ENCODE data around the gene SPATA3.

Gene SPATA3

DNA sequence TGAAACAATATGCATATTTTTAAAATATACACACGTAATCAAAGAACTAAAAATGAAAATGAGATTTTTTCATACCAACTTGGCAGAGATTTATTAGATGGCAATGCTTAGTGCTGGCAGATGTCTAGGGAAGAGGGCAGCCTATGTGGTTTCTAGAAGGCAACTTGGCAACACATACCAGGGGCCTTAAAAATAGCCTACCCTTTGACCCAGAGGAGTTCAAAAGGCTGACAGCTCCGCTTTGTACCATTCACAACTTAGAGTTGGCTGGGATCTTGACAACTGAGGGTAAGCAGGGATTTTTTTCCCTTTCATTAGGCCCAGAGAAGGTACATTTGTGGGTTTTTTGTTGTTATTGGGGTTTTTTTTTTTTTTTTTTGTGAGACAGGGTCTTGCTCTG is 44.5 kb upstream of the SPATA3 start:
- no peak overlapping the region for H3K4me3 ChIP-seq (ENCODE audit: low read depth, low read length)
- TF ChIP-seq CTCF (IDR thresholded peaks at IDR 0.05; ENCODE audit: low read depth, low read length), result no peak

DNA sequence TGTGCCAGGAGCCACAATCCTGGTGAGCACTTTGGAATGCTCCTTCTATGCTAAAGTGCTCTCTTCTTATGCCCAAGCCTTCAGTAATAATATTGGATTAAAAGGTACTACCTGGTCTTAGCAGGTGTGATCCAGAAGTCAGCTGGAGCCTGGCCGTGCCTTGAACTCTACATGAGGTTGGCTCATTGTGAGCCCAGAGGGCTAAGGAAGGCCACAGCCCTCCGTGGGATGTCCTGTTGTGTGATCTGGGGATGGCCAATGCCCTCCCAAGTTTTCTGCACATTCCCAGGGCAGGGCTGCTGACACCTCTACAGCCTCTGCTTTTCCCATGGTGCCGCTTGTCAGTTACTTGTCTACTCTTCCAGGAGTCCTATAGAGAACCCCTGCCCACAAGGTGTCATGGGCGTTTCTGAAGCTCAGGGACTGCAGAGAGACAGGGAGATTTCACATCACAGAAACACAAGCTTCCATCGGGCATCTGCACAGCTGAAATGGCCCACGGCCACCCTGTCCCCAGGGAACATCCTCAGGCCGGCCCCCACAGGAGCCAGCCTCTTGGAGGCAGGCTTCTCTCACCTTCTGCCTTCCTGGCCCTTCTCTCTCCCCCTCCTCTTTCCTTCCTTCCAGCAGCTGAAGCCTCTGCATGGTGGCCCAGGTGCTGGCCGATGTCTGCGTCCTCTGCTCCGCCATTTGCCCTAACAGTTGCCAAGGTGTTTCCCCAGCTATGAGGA is 43.5 kb upstream of the SPATA3 start:
- TF ChIP-seq CTCF (IDR thresholded peaks at IDR 0.05; ENCODE audit: low read depth, low read length), result no peak
- H3K4me3 ChIP-seq (ENCODE audit: low read depth, low read length), result no peak overlapping the region

GRCh38 chr2:230953845-230954244 is 42.1 kb upstream of the SPATA3 start:
- no peak overlapping the region for H3K4me3 ChIP-seq (ENCODE audit: low read depth, low read length)
- TF ChIP-seq CTCF (IDR thresholded peaks at IDR 0.05; ENCODE audit: low read depth, low read length), result no peak

- no peak for TF ChIP-seq CTCF (IDR thresholded peaks at IDR 0.05; ENCODE audit: low read depth, low read length)
- no peak overlapping the region for H3K4me3 ChIP-seq (ENCODE audit: low read depth, low read length)
These were observed 41.2 kb upstream of the SPATA3 start for GRCh38 chr2:230954746-230955145.

DNA sequence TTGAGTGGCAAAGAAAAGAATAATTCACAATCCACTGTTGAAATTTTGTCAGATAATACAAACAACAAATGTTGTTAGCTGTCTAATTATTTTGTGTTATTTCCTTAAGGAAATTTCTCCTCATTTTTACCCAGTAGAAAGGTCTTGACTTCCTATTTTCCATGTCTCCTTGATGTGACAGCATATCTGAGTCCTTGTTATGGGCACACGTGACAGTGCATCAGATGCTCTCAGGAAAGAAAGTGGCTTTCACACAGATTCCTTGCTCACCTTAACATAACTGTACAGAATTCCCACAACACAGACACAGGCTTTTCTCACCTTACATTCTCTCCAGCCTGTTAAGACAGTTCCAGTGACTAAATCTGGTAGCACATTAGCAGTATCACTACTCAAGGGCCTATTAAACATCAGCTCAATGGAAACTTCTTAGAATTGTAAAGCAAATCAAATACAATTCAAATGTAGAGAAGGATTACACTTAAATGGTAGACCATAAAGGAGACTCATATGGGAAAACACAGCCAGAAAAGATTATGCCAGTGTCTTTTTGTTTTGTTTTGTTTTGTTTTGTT is 40.7 kb upstream of the SPATA3 start:
- no peak for TF ChIP-seq CTCF (IDR thresholded peaks at IDR 0.05; ENCODE audit: low read depth, low read length)
- no peak overlapping the region for H3K4me3 ChIP-seq (ENCODE audit: low read depth, low read length)

GRCh38 chr2:230956827-230957755 is 38.8 kb upstream of the SPATA3 start:
- peak overlapping the region; percentile 29 for H3K4me3 ChIP-seq (ENCODE audit: low read depth, low read length)
- TF ChIP-seq CTCF (IDR thresholded peaks at IDR 0.05; ENCODE audit: low read depth, low read length), result no peak

All from WI38 (cell line).